ENCODE measurements around the gene CRABP1.

Gene CRABP1

DNA sequence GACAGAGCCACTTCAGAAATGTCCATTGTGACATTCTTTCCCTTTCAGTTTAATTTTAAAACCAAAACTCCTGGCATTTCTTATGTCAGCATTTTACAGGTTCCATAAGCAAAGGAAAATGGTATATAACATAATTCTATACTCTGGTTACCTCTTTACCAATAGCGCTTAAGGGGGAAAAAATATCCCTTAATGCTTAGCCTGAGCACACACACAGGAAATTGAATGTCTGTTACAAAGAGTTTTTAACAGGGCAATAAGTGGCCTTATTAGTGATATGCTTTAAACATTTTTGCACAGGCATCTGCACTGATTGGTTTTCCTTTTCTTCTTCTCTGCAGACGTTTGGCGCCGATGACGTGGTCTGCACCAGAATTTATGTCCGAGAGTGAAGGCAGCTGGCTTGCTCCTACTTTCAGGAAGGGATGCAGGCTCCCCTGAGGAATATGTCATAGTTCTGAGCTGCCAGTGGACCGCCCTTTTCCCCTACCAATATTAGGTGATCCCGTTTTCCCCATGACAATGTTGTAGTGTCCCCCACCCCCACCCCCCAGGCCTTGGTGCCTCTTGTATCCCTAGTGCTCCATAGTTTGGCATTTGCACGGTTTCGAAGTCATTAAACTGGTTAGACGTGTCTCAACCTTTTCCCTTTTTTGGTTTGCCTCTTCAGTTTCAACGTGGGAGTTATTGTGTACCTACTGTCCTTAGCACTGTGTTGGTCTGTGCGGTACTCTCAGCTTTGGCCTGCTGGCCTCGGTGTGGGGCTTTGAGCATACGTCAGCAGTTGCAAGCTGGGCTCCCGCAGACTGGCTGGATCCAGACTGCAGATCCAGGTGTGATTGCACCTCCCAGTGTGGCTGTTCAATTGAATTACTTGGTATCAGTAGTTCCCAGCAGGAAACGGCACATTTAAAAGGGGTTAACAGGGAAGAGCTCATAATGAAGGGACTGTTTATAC lies 7.7 kb downstream of the CRABP1 start:
- DNase-seq (ENCODE audit: low spot score) = no peak

DNA sequence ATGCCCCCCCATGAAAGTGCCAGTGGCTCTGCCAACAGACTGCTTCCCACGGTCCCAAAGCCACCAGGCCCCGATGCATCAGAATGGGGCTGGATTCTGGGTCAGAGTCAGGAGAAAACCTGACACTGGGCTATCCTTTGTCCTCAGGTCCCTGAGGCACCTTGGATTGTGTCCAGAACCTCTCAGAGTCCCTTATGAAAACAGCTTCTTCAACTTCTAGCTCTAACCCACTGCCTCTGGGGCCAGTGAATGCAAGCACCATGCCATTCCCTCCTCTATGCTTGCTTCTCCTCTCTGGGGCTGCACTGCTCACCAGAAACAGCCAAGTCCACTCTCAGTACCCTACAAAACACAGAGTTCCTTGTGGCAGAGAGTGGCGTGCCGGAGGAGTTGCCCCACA lies 9.9 kb downstream of the CRABP1 start:
- DNase-seq (ENCODE audit: low spot score) = no peak

DNA sequence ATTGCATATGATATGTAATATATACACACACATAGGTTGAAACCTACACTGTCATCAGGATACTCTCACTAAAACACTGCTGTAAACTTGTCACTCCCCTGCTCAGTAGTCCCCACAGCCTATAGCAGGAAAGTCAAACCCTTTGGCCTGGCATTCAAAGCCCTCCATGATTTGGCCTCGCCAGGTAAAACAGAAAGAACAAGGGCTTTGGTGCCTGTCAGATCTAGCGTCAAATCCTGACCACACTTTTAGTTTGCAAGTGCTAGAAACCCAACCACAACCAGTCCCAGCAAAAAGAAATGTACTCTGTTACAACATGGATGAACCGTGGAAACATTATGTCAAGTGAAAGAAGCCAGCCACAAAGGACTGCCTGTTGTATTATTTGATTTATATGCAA lies 11.4 kb downstream of the CRABP1 start:
- no peak for DNase-seq (ENCODE audit: low spot score)

DNA sequence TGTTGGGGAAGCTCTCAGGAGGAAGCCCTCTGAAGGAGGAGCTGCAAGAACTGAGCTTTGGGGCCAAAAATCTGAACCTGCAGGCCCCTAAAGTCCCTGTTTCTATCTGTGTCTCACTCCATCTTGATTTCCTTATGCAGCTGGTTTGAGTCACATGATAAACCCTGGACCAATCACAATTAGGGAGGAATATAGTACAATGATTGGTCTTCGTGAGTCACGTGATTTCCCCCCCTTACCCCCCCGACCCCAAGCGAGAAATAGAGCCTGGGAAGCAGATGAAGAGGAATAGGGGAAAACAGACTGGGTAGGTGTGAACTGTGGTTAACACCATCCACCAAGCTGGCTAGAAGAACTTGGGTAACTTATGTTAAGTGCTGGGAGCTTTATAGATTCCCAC lies 12.9 kb downstream of the CRABP1 start:
- DNase-seq (ENCODE audit: low spot score) = no peak

DNA sequence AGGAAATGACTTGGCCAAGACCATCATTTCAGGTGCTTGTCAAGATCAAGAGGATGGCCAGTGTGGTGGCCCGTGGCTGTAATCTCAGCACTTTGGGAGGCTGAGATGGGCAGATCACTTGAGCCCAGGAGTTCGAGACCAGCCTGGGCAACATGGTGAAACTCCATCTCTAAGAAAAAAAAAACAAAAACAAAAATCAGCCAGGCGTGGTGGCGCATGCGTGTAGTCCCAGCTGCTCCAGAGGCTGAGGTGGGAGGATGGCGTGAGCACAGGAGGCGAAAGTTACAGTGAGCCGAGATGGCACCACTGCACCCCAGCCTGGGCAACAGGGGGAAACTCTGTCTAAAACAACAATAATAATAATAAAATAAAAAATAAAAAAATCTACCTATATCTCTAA lies 15.0 kb downstream of the CRABP1 start:
- no peak for DNase-seq (ENCODE audit: low spot score)

DNA sequence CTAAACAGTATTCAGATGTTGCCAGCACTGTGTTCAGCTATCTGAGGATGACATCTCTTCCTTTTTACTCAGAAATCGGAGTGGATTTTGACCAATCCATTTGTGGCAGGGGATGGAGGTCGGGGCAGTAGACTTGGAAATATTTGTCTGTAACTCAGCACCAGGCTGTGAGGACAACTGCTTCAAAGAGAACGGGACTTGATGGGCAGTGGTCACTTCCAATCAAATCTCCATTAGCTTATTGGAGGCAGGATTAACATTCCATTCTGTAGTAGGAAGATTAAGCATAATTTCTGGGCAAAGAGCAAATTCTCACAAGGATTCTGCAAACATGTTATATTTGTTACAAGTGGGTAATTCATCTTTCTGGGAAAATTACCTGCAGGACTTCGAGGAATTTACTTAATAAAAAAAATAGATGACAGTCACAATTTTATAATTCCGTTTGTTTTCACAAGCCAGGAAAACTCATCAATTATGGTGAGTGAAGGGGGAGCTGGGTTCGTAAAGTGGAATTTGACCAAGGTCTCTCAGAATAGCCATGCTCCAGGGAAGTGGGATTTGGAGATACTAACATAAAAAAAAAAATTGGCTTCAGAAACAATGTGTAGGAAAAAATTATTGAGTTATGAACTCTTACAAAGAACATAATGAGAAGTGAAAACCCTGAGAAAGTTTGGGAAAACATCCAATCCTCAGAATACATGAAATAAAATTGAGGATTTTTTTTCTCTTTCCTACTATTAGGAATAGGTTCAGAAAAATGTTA lies 18.1 kb downstream of the CRABP1 start:
- DNase-seq (ENCODE audit: low spot score) = no peak

DNA sequence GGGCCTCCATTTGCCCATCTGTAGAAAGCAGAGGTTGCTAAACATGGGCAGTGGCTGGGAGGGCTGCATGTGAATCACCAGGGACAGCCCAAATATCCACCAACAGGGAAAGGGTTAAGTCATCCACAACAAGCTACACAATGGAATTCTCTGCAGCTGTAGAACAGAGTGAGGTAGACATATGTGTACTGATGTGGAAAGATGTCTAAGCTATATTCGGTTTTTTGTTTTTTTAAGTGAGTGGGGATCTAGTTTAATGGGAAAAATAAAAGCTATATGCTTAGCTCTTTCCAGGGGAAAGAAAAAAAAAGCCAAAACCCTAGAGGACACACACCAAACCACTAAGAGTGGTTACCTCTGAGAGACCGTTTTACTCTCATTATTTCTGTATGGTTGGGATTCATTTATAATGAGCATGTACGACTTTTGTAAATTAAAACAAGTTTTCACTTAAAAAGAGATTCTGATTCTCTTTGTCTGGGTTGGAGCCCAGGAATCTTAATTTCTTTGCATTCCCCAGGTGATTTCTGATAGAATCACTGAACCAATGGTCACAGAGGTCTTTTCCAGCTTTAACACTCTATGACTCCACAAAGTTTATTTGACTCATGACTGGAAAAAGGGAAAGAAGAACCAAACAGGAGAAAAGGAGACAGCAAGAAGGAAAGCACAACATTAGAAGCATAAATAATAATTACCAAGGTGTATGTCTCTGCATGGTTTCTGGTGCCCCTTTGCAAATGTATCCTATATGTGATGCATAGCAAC lies 19.1 kb downstream of the CRABP1 start:
- no peak for DNase-seq (ENCODE audit: low spot score)

DNA sequence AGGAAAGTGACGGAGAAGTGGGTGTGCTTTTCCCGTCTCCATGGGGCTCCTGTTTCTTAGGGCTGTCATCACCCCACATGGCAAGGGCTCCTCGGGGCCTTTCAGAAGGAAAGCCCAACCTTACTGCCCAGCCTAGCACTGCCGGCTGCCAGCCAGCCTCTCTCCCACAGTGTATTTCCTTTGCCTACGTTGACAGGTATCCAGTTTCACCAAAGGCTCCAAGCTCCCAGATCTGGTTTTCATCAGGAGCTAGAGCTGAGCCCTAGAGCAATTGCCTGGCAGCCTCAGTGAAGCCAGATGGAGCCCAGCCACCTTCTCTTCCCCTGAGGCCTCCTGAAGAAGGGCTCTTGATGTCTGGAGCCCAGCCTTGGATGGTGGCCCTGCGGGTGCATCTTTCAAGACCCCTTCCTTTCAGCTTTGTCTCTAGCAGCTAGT lies 20.2 kb downstream of the CRABP1 start:
- no peak for DNase-seq (ENCODE audit: low spot score)

DNA sequence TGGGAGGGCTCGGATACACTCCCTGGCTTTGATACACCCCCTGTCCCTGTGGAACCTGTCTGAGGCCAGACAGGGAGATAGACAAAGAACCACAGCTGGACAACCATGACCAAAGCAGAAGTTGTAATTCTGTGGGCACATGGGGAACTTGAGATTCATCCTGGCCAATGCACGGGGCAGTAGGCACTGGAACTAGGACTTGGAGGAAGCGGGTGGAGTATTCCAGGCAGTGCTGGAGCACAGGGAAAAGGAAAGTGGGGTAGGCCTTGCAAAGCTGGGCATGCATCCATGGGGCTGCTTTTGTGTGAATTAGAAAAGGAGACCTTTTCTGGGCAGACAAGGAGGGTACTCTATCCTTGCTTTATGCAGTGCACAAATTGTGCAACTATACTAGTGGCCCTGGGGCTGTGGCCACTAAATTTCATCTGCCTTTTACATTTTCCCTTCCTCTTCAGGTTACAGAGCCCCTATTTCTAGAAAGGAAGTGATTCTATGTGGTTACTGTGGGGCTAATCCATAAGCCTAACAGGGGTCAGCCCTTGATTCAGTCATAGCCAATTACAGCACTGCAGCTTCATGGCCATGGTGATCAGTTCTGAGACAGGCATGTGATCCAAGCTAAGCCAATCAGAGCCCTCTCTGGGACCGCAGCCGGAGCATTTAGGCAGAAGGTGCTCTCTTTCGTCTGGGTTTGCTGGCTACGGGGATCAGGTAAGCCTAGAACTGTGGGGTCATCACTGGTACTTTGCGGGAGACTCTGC lies 21.0 kb downstream of the CRABP1 start:
- no peak for DNase-seq (ENCODE audit: low spot score)

DNA sequence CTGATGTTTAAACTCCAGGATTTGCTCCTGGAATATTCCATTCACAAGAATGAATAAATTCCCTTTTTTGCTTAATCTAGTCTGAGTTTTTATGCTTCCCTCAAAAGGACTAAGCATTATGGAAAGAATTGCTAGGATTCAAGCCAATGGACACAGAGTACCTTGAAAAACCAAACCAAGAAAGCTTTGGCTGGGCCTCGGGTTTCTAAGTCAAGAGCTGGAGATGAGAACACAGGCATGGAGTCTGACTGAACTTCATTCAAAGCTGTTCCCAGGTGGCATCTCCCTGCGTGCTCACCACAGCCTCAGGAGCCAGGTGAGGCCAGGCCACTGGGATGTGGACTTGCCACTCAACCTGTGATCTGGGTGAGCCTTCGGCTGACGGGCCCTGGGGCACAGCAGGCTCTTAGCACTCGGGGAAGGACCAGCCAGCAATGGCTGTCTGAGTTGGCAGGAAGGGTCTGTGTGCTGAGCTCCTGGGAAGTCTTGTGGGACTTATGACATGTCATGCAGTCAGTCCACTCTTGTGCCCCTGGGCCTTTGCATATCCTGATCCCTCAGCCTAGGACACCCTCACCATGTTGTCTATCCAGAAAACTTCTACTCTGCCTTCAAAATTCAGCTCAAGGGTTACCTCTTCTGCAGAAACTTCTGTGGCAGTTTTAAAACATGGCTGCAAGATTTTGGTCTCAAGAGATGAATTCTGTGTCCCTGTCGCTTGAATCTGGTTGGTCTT lies 21.8 kb downstream of the CRABP1 start:
- DNase-seq (ENCODE audit: low spot score) = no peak

DNA sequence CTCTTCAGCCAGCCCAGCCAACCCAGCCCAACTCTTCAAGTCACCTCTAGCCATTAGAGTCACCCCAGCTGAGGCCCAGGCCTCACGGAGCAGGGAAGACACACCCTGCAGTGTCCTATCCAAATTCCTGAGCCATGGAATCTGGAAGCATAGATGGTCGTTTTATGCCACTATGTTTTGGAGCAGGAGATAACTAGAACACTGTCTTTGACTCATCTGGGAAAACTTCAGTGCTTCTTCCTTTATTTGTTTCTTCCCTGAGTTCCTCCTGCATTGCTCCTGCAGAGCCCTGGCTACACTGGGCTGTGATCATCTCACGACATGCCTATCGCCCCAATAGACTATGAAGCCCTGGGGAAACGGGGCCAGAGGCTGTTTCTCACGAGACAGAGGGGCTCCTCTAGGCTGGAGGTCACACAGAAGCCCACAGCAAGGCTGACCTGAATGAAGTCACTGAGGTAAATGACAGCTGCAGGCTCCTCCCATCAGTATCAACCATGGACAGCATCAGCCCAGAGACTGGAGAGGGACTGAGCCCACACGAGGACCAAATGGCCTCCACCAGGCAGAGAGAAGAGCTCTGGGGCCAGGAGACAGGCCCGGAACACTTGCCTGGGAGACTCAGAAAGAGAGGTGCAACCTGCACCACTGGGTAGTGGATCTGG lies 22.7 kb downstream of the CRABP1 start:
- DNase-seq (ENCODE audit: low spot score) = no peak

DNA sequence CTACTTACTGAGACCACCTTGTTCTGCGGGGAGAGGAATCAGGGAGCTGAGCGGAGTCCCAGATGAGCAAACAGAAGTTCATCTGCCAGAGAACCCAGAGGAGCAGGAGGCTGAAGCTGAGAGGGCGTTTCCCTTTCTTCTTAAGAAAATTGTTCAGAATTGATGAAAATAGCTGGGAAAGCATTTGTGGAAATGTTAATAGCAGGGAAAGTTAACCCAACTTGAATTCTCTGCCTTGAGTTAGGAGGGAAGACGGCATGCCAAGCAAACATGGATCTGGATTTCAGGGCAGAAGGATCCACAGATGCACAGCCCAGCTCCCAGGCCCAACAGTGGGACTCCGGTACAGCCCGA lies 23.2 kb downstream of the CRABP1 start:
- no peak for DNase-seq (ENCODE audit: low spot score)

DNA sequence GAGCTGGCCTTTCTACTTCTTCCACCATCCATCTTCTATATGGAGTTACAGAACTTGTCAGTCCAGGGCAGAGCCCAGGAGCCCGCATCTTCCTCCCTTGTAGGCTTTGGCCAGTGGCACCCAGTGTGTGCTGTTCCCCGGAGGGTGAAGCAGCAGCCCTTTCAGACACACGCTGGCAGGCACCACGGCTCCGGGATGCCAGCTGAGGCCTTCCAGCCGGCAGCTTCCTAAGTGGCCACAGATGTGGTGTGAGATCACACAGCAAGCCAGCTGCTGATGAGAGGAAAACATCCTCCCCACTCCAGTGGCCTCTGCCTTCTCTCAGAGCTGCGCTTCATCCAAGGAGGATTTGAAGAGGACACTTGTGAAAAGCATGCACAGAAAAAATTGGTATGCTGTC lies 24.1 kb downstream of the CRABP1 start:
- DNase-seq (ENCODE audit: low spot score) = peak; percentile 57

DNA sequence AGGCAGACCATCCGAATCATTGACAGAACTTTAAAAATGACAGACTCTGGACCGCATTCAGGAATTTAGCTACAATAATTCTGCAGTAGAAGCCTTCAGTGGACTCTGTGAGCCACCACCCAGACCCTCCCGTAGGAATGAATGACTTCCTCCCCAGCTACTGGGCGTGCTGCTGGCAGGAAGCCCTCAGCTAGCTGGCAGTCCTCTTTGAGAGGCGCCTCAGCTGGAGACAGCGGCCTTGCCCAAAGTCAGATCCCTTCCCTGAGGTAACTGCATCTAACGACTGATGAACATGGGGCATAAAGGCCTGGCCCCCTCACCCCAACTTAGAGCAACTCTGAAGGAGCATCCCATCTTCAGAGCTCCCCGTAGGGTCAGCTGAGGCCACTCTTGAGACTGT lies 25.8 kb downstream of the CRABP1 start:
- DNase-seq (ENCODE audit: low spot score) = peak; percentile 64

DNA sequence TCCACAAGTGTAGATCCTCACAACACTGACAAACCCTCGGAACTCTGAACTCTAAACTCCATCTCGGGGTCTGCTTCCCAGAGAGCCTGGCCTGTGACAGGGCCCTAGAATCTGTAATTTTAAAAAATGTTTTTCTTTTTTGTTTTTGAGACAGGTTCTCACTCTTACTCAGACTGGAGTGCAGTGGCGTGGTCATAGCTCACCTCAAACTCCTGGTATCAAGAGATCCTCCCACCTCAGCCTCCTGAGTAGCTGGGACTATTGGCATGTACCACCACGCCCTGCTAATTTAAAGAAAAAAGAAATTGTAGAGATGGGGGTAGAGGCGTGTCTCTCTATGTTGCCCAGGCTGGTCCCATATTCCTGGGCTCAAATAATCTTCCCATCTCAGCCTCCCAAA lies 26.2 kb downstream of the CRABP1 start:
- DNase-seq (ENCODE audit: low spot score) = no peak

DNA sequence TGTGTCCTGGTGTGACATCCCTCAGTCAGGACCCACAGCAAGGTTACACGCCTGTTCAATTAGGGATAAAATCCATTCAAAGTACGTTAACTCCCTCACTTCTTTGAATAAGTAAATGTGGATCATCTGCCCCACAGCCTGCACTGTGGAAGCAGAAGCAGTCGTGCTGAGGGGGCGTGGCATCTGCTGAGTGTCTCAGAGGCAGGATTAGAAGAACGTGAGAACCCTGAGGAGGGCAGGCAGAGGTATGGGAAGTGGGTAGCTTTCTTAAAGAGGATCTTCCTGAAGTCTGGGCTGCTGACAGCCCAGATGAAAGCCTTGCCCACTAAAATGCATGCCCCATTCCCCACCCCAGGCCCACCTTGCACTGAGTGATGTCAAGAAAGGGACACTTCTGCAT lies 28.5 kb downstream of the CRABP1 start:
- DNase-seq (ENCODE audit: low spot score) = no peak

DNA sequence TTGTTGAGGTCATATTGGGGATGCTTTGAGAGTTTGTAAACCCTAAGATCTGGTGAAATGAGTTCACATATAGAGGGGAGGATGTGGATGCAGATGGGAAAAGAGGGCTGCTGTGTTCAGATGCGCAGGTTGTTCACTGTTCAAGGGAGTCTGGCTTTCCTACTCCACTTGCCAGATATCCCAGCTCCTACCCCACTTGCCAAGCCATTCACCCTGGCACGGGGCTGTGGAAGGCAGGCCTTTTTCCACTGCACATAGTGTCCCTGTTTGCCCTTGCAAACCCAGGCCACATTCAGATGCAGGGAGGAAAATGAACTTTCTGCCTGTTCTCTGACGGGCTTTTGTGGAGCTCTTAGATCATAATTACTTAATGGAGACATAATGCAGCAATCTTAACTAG lies 29.0 kb downstream of the CRABP1 start:
- DNase-seq (ENCODE audit: low spot score) = no peak

DNA sequence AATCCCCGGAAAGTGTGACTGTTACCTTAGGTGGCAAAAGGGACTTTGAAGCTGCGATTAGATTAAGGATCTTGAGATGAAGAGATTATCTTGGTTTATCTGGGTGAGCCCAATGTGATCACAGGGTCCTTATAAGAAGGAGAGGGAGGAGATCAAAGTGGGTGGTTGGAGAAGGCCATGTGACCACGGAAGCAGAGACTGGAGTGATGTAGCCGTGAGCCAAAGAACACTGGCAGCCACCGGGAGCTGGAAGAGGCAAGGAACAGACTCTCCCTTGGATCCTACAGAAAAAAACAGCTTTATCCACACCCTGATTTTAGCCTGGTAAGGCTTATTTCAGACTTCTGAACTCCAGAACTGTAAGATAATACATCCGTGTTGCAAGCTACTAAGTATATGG lies 29.9 kb downstream of the CRABP1 start:
- DNase-seq (ENCODE audit: low spot score) = no peak

DNA sequence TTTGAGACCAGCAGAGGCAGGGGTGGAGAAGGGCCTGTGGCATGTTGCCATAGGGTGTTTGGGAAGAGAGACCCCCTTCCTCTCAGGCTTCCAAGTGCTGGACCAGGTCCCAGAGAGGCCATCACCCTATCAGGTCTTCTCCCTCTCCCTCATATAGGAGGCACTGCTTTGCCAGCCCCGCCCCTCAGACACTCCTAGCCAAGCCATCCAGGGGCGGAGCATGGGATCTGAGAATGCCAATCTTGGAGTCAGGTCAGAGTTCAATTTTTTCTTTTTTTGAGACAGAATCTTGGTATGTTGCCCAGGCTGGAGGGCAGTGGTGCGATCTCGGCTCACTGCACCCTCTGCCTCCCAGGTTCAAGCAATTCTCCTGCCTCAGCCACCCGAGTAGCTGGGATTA lies 32.7 kb downstream of the CRABP1 start:
- no peak for DNase-seq (ENCODE audit: low spot score)
